Transverse colon (tissue), 4 donors: ENCODE data around the gene ZAR1.

Experiments used
- CTCF ChIP-seq, 5 experiments: fragments of 200-600 bp in 3 of 5; fragments of 450-650 bp in 2 of 5; sonication (generic) in 3 of 5; IDR thresholded peaks; 1 replicate in 2 of 5; 2 replicates in 3 of 5; pipeline ENCODE4 v1.5.1; 2016 to 2017; ENCODE audit warnings: antibody characterized with exemption in 5 of 5, inconsistent platforms in 3 of 5, mild to moderate bottlenecking in 2 of 5, moderate library complexity in 1 of 5
- POLR2A ChIP-seq: fragments of 450-650 bp; IDR thresholded peaks from one replicate; pipeline ENCODE4 v1.6.1; 2016; ENCODE audit warnings: antibody characterized with exemption, mild to moderate bottlenecking, moderate library complexity
- POLR2AphosphoS5 ChIP-seq, 3 donors: sonication (generic); formaldehyde crosslinking; IDR thresholded peaks; one replicate each; pipeline ENCODE4 v1.6.1; 2016; ENCODE audit warnings: antibody characterized with exemption in 3 of 3

- TF ChIP-seq POLR2A (no peak), CTCF (IDR thresholded peaks at IDR 0.05) (no peak), POLR2AphosphoS5 (IDR thresholded peaks at IDR 0.05) (no peak)
Measured at GRCh38 chr4:48483006-48483776, 6.9 kb upstream of the ZAR1 start, which contains the start of gene SLC10A4.
